Medulla oblongata (tissue), 1 donor: ENCODE results near the gene PRR36.
"Not testable (repeated sequence)": the region's sequence is repeated elsewhere in the genome, so short reads cannot be mapped to it uniquely, and the experiment has no call there.

Source experiments
- DNase-seq: peaks from one replicate; pipeline ENCODE4 v3.0.0-alpha.2; 2015; ENCODE audit errors: extremely low spot score

PRR36 gene

DNA sequence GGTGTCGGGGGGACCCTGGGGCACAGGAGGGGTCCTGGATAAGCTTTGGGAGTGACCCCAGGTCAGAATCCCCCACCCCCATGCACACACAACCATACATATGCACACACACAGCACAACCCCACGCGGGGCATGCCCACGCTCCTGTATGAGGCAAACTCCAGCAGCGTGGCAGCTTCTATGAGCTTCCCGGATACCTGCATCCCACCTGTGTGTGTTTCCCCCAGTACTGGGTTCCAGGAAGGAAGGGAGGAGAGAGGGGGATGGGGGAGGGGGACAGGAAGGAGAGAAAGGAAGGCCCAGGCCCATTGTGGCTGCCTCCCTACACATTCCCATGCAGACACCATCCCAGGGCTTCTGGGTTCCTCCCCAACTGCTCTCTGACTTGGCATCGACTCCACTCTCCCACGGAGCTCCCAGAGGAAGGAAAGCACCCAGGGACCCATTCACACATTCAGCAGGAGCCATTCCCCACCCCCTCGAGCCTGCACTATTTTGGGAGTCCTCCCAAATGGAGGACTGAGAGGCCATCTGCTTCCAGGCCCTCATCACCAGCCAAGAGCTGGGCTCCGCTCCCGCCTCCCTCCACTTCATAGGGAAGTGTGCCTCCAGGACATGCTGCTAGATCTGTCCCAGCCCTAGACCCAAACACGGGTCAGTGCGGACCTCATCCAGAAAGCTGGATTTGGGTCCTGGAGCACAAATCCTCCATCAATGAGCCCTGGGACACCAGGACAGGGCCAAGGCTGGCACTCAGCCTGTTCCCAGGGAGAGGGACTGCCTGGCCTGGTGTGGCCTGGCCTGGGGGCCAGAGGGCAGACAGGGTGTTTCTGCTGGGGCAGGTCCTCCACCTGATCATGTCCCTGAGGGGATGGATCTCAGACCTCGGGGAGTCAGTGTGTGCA, 13.2 kb downstream of the PRR36 start:
- DNase-seq: no peak

DNA sequence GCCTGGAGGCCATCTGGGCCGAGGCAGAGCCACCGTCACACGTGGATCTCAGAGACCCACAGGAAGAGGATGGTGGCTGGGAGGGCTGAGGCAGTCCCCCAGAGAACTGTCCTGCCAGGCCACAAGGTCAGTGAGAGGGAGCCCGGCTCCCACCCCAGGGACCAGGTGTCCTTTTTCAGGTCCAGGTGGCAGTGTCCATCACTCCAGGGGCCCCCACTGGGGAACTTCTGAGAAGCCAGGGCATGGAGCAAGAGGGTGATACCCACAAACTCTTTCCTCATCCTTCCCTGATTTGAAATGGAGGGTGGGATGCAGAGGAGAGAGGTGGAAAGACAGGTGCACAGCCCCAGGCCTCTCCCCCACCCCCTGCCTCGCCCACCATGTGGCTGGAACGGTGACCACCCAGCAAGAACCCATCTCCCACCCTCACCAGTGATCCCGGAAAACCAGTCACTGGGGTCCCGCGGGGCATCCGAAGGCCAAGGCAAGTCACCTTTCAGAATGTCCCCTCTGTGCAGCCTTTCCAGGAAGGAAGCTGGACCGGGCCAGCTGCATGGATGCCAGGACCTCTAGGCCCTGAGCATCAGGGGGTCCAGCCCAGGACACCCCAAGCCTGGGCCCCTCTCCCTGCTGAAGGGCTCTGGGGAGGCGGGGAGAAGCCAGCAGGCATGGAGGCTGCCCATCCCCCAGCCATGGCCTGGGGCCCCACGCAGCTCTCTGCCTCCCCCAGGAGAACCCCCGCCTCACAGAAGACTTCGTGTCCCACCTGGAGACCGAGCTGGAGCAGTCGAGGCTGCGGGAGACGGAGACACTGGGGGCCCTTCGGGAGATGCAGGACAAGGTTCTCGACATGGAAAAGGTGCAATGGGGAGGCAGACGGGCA, 14.1 kb downstream of the PRR36 start:
- no peak for DNase-seq

DNA sequence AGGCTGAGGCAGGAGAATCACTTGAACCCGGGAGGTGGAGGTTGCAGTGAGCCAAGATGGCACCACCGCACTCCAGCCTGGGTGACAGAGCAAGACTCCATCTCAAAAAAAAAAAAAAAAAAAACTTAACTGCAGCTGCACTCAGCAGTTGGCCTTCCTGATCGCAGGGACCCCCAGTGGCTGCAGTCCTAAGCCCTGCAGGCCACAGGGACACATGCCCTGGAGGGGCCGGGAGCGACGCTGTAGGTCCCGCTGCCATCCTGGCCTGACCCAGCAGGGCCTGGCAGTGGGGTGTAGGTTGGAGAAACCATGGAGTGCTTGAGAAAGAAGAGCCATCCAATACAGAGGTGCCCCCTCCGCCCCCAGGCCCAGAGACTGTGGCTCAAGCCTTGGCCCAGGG, 15.1 kb downstream of the PRR36 start:
- DNase-seq: not testable (repeated sequence)

DNA sequence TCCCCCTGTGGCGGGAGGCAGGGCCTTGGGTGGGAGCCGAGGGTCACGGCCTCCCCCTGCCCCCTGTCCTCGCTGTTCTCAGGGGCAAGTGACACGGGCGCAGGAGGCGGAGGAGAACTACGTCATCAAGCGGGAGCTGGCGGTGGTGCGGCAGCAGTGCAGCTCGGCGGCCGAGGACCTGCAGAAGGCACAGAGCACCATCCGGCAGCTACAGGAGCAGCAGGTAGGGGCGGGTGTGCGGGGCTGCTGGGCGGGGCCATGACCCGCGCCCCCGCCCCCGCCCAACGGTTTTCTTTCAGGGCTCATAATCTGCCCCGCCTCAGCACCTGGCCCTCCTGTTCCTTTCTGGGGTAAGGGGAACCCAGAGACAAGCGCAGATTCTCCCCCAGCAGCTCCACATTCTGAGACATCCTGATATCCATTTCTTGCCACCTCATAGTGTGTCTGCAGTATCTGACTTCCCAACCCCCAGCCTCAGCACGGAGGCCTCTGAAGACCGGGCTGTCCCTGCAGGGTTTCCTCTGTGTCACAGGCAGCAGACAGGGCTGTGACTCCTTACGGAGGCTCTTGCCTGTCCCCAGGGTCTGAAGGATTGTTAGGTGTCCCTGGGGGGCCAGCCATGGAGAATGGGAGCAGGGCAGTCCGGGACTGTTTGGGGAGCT, 15.9 kb downstream of the PRR36 start:
- DNase-seq: no peak

DNA sequence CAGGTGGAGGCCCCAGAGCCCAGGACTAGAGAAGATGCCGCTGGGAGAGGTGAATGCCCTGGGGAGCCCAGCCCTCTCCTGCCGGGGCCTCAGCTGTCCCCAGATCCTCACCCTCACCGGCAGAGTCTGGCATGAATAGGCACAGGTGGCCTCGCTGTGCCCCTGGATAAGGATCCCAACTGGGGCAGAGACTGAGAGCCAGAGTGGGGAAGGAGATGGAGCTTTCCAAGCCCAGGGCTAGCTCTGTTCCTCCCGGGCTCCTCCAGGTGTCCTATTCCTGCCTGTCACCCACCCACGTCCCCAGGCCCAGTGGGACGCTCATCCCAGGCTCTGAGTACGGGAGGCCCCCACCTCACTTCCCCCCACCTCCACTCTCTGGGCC, 16.5 kb downstream of the PRR36 start:
- DNase-seq: no peak

DNA sequence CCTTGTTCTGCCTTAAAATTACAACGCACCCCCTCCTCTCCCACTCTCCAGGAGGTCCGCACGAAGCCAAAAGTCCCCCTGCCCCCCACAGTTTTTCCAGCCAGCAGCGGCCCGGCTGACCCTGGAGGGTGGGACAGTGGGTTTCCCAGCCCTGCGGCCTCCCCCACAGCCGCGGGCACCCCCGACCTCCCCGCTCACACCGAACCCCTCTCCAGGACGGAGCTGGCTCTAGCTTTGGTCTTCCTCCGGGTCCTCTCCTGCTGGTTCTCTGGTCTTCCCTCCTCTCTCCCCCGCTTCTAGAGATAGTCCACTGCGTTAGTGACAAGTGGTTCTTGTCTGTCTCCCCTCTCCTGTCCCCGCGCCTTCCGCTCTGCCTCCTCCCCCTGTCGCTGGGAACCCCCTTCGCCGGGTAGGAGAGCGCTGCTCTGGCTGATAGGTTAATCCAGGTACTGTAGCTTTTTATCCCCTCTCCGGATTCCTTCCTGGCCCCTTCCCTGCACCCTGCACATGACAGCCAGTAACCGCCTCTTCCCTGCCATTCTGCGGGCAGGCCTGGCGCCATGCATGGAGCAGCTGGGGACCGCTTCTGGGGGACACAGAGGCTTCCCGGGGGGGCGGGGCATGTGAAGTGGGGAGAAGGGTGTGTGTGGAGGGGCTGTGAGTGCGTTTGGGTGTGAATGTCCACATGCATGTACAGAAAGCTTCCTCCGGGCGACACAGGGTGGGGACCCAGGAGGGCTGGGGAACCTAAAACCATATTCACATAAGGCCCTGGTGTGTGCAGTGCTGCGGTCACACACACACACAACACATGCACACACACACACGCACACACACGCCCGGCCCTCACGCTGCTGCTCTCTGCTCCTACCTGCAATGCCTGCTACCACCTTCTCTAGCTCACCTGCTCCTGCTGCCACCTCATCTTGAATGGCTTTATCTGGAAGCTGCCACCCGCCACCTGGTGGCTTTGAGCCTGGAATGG, 17.2 kb downstream of the PRR36 start:
- DNase-seq: no peak

DNA sequence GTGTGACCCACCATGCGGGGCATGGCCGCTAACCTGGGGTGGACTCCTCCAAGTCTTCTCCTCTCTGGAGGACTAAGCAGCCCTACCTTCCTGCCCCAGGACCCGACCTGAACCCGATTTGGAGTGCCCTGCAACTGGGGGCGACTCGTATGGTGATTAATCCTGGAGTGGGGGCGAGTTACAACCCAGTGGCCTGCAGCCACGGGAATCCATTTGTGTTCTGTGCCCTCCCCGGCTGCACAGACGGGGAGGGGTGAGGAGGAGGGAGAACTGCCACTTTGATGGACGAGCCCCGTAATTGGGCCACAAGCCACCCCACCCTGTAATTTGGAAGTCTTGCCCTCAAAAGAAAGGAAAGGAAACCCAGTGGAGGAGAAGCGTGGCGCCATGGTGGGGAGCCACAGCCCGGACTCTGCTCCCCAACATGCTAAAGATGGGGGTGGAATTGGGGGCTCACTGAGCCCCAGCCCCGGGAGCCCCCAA, 18.0 kb downstream of the PRR36 start:
- DNase-seq: no peak

DNA sequence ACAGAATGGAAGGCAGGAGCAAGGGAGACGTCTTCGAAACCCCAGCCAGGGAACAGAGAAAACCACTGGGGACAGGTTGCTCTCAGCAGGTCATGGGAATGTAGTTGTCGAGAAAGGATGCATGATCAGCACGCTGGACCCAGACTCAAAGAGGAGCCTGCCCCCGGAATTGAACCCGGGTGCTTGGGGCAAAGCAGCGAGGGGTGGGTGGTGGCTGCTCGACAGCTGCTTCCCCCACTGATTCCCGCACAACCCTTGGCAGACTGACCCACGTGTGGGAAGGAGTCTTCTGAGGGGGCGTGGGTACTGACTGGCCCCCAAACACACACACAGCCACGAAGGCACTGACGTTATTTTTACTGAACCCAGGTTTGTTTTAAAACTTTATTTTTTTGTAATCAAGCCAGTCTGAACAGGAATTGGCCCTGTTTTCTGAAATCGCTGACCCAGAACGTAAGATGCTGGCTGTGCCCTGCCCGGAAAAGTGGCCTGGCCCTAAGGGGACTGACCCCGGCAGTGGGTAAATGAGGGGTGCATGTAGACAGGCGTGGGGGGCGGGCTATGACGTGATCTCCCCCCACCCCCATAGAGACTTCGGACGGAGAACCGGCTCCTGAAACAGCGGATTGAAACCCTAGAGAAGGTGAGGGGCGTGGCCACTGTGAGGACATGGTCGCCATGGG, 18.6 kb downstream of the PRR36 start:
- DNase-seq: no peak

DNA sequence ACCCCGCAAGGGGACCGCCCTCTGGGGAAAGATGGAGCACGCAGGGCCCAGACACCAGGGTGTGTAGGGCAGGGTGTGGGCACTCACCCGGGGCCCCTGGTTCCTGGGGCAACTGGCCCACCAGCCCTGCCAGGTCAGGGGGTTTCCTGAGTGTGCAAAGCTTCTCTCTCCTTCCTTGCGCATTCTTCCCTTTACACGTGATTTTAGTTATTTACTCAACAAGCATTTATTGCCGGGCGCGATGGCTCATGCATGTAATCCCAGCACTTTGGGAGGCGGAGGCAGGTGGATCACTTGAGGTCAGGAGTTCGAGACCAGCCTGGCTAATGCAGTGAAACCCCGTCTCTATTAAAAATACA, 20.4 kb downstream of the PRR36 start:
- no peak for DNase-seq

DNA sequence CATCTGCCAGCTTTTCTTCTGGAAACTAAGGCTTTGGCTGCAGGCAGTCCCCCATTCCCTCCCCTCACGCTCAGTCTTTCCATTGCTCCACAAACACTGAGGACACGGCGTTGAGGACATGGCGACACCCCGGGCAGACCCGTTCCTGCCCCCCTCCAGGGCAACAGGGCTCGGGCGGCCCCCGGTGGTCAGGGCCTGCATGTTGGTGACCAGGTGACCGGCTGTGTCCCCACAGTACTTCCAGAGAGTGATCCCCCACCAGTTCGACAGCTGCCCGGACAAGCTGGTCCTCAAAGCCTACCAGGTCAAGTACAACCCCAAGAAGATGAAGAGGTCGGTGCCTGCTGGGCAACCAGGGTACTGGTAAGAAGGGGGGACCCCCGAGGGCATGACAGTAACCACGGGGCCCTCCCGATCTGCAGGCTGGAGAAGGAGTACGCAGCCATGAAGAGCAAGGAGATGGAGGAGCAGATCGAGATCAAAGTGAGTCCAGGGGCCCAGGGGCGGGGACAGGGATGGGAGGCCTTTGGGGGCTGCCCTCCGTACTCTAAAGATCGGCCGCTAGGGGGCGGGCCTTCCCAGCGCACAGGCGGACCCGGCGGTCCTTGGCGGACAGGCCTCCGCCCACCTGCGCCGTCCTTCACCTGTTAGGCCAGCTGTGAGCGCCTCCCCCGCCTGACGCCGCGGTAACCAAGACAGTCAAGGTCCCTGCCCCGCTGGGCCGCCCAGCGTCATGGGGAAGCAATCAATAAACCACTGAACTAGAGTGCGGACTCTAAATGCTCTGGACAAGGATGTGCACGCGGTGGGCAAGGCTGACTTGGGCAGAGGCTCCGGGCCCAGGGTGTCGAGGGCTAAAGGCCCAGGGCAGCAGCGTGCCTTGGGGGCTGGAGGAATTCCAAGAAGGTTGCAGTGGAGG, 21.1 kb downstream of the PRR36 start:
- peak; percentile 73 for DNase-seq

DNA sequence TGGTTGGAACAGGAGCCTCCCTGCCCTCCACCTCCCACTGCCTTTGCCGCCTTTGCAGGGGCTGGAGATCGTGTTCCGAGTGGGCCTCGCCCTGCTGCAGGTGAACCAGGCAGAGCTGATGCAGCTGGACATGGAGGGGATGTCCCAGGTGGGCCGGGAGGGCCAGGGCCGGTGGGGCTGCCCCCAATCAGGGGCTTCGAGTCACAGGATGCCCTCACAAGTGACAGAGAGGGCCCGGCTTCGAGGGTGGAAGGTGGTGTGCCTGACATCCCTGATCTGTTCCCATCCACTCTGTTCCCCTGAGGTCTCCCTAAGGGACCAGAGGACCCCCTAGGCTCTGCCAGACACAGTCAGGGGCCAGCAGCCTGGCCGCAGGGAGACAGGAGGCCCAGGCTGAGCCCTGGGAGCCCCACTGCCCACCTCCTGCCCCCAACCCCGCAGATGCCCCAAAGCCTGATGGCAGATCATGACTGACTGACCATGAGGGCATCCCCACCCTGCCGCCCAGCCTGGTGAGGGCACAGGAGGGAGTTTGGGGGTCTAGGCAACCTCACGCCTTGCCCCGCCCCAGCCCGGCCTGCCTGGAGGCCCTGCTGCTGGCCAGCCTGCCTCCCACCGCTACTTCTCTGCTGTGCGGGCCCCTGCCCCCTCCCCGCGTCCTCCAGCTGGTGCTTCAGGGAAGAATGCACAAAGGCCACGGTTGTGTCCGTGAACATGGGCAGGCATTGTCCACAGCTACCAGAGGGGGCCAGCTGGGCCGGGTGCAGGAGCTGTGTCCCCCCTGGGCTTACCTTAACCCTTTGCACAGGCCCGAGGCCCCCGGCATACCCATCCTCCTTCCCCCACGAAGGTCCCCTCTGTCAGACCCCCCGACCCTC, 22.3 kb downstream of the PRR36 start:
- peak; percentile 94 for DNase-seq

DNA sequence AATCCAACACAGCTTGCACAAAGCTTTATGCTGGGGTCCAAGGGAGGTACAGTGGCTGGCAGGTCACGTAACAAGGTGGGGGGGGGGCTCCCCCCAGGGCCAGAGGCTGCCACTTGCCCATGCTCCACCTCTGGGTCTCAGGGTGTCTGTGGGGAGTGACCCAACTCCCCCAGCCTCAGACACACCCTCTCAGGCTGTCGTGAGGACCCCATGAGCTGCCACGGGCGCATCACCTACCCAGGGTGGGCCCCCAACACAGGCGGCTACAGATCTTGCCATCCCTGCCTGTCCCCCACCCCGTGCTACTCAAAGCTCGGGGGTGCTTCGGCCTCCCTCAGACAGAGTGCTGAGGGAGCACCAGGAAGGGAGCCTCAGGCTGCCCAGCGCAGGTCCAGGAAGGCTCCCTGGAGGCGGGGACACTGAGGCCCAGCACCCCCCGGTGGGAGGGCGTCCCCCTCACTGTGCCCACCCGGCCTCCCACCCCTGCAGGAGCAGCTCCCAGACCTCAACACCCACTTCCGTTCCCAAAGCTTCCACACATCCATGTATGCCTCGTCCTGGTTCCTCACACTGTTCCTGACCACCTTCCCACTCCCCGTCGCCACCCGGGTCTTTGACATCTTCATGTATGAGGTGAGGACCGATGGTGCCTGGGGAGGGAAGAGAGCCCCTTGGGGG, 23.1 kb downstream of the PRR36 start:
- no peak for DNase-seq

DNA sequence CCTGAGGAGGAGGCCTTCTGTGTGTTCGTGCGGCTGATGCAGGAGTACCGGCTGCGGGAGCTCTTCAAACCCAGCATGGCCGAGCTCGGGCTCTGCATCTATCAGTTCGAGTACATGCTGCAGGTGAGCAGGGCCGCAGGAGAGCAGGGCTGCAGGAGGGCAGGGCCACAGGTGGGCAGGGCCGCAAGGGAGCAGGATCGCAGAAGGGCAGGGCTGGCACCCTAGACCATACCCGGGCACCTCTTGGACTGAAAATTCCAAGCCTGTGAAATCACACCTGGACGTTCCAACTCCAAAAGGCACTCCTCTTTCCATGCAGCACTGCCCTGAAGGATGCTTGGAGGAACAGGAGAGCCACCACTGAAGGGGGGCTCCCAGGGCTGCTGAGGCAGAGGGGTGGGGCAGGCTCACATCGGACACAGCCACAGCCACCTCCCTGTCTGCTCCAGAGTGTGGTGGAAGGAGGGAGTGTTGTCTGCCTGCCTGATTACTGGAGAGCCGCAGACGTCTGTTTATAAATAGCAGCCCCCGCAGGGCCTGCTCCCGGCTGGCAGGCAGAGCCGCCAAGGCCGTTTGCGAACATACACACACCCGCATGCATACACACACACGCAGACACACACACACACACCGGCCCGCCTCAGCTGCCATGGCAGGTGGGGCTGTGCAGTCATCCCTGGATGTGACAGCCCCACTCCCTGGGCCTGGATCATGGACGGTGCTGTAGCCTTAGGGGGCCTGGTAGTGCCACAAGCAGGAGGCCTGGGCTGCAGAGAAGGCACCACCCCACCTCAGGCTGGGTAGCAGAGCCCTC, 24.0 kb downstream of the PRR36 start:
- DNase-seq: no peak

DNA sequence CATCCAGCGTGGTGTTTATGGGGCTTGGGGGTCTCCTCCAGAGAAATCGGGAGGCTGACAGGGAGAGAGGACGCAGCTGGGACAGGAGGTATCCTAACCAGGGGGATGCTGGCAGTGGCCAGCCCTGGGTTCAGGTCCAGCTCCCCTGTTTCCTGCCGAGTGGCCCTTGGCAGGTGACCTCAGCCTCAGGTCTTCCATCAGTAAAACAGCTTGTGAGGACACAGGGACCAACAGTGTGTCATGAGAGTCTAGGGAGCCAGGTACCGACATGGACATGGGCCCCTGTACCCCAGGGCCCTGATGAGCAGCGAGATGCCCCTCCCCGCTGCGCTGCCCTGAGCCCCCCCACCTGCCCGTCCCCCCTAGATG, 24.6 kb downstream of the PRR36 start:
- no peak for DNase-seq

DNA sequence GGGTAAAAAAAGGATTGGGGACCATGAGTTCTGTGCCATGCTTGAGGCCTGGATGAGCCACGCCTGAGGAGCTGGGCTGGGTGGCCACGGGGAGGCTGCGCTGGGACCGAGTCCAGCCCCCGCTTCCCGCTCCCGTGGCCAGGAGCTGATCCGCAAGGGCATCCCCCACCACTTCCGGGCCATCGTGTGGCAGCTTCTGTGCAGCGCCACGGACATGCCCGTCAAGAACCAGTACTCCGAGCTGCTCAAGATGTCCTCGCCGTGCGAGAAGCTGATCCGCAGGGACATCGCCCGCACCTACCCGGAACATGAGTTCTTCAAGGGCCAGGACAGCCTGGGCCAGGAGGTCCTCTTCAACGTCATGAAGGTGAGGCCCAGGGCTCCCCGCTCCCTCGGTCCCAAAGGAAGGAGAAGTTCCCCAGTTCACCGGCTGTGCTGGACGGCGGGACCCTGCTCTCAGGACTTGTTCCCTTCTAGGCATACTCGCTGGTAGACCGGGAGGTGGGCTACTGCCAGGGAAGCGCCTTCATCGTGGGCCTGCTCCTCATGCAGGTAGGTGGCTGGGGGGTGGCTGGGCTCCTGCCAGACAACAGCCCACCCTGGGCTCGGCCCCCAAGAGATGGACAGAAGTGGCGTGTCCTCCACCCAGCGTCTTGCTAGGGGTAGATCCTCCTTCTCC, 25.3 kb downstream of the PRR36 start:
- DNase-seq: no peak

DNA sequence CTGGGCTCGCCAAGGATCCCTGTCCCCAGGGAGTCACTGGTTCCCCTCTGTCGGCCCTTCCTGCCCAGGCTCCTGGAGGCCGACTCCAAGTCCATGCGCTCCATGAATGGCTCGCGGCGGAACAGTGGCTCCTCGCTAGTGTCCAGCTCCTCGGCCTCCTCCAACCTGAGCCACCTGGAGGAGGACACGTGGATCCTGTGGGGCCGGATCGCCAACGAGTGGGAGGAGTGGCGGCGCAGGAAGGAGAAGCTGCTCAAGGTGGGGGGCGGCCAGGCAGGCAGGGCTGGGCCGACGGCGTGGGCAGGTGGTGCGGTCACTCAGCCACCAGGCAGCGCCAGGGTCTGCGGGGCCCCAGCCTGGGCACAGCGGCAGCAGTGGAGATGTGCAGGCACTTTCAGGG, 26.5 kb downstream of the PRR36 start:
- no peak for DNase-seq
